DOHH2 (cell line): ENCODE data around the gene E2F6.

Experiments used
- H3F3A ChIP-seq: fragments of 200-600 bp; sonication (generic), shearing (Covaris generic); 2 replicates; pipeline ENCODE4 v1.6.0; 2016; ENCODE audit warnings: antibody characterized with exemption, mild to moderate bottlenecking; ENCODE audit not compliant: control insufficient read depth, insufficient read depth
- H3K27ac ChIP-seq: fragments of 200-600 bp; sonication (generic); 2 replicates; pipeline ENCODE4 v1.5.1; 2014; ENCODE audit warnings: low read depth, mild to moderate bottlenecking, low read length, moderate library complexity
- H3K27me3 ChIP-seq: fragments of 200-600 bp; sonication (generic); 2 replicates; pipeline ENCODE4 v1.6.1; 2014; ENCODE audit warnings: mild to moderate bottlenecking, low read length, mixed read lengths; ENCODE audit not compliant: control insufficient read depth
- H3K36me3 ChIP-seq: fragments of 200-600 bp; sonication (generic); 2 replicates; pipeline ENCODE4 v1.6.1; 2014; ENCODE audit warnings: mild to moderate bottlenecking, low read length, moderate library complexity, mixed read lengths; ENCODE audit not compliant: control insufficient read depth
- H3K4me1 ChIP-seq: fragments of 200-600 bp; sonication (generic); 2 replicates; pipeline ENCODE4 v1.6.1; 2014; ENCODE audit warnings: mild to moderate bottlenecking, low read length, mixed read lengths; ENCODE audit not compliant: control insufficient read depth
- H3K4me2 ChIP-seq: fragments of 200-600 bp; sonication (generic); 2 replicates; pipeline ENCODE4 v1.6.0; 2014; ENCODE audit warnings: mild to moderate bottlenecking, low read length, moderate library complexity
- H3K4me3 ChIP-seq: fragments of 200-600 bp; sonication (generic); 2 replicates; pipeline ENCODE4 v1.5.1; 2014; ENCODE audit warnings: mild to moderate bottlenecking, low read length, mixed read lengths
- H3K79me2 ChIP-seq: fragments of 200-600 bp; sonication (generic); 2 replicates; pipeline ENCODE4 v1.6.1; 2014; ENCODE audit warnings: mild to moderate bottlenecking, low read length, mixed read lengths; ENCODE audit not compliant: control insufficient read depth
- H3K9me2 ChIP-seq: fragments of 200-600 bp; sonication (generic); replicated peaks from 2 replicates; pipeline ENCODE4 v1.6.1; 2014; ENCODE audit warnings: mild to moderate bottlenecking, low read length, mixed read lengths; ENCODE audit not compliant: control insufficient read depth
- H3K9me3 ChIP-seq: fragments of 200-600 bp; sonication (generic); 2 replicates; pipeline ENCODE4 v1.6.1; 2014; ENCODE audit warnings: antibody characterized with exemption, low read length, mixed read lengths; ENCODE audit not compliant: control insufficient read depth, insufficient read depth
- H4K20me1 ChIP-seq: fragments of 200-600 bp; sonication (generic); 2 replicates; pipeline ENCODE4 v1.6.0; 2014; ENCODE audit warnings: low read depth, mild to moderate bottlenecking, antibody characterized with exemption, low read length, moderate library complexity; ENCODE audit not compliant: control insufficient read depth, insufficient read depth
- EZH2phosphoT487 ChIP-seq: fragments of 200-600 bp; sonication (generic); IDR thresholded peaks from 2 replicates; pipeline ENCODE4 v1.6.1; 2017; ENCODE audit warnings: borderline replicate concordance, mild to moderate bottlenecking, antibody characterized with exemption, low read length, moderate library complexity, mixed read lengths
- TF ChIP-seq, protein P1 (sequence below): fragments of 200-600 bp; sonication (generic); IDR thresholded peaks from one replicate; pipeline ENCODE4 v1.5.1; 2014; ENCODE audit warnings: antibody characterized with exemption, mild to moderate bottlenecking, low read depth, low read length; ENCODE audit not compliant: poor library complexity, severe bottlenecking

The E2F6 gene

DNA sequence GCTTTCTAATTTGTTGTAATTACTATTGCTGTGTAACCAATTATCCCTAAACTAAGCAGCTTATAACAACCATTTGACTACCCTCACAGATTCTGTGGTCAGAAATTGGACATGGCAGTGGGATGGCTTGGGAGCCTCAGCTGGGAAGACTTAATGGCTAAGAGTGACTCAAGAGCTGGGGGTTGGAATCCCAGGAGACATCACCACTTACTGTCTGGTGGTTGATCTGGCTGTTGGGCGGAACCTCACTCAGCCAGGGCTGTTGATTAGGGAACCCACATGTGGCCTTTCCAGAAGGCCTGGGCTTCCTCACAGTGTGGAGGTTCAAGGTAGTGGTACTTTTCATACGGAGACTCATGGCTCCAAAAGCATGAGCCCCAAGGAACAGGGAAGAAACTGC is 49.8 kb downstream of the E2F6 start:
- TF ChIP-seq EZH2phosphoT487: no peak
- TF ChIP-seq, protein P1, sequence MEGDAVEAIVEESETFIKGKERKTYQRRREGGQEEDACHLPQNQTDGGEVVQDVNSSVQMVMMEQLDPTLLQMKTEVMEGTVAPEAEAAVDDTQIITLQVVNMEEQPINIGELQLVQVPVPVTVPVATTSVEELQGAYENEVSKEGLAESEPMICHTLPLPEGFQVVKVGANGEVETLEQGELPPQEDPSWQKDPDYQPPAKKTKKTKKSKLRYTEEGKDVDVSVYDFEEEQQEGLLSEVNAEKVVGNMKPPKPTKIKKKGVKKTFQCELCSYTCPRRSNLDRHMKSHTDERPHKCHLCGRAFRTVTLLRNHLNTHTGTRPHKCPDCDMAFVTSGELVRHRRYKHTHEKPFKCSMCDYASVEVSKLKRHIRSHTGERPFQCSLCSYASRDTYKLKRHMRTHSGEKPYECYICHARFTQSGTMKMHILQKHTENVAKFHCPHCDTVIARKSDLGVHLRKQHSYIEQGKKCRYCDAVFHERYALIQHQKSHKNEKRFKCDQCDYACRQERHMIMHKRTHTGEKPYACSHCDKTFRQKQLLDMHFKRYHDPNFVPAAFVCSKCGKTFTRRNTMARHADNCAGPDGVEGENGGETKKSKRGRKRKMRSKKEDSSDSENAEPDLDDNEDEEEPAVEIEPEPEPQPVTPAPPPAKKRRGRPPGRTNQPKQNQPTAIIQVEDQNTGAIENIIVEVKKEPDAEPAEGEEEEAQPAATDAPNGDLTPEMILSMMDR: no peak
- Histone ChIP-seq H3K4me3 (no peak overlapping the region), H3K27ac (no peak overlapping the region), H3K27me3 (no peaks in the 10 kb centered on the region; the same call in 1 of the 2 replicates), H3K9me3 (peaks cover 17% of the 10 kb centered on the region; the same call in 1 of the 2 replicates), H3K36me3 (no peaks in the 10 kb centered on the region), H4K20me1 (no peaks in the 10 kb centered on the region), H3K4me1 (peaks cover 9% of the 10 kb centered on the region; the same call in 1 of the 2 replicates), H3K79me2 (no peaks in the 10 kb centered on the region), H3K4me2 (no peak overlapping the region), H3K9me2 (no peaks in the 10 kb centered on the region), H3F3A (no peaks in the 10 kb centered on the region)

GRCh38 chr2:11414372-11415124 is 51.4 kb downstream of the E2F6 start:
- H3K4me1 ChIP-seq: peaks cover 9% of the 10 kb centered on the region; the same call in 1 of the 2 replicates
- H3K27ac ChIP-seq: no peak overlapping the region
- H3K4me3 ChIP-seq: no peak overlapping the region
- H3K36me3 ChIP-seq: no peaks in the 10 kb centered on the region
- H3K79me2 ChIP-seq: no peaks in the 10 kb centered on the region
- no peak overlapping the region for H3K4me2 ChIP-seq
- H3K9me3 ChIP-seq: peaks cover 17% of the 10 kb centered on the region; the same call in 1 of the 2 replicates
- no peaks in the 10 kb centered on the region for H3K9me2 ChIP-seq
- no peaks in the 10 kb centered on the region for H3K27me3 ChIP-seq
- TF ChIP-seq, protein P1: no peak
- no peaks in the 10 kb centered on the region for H3F3A ChIP-seq
- H4K20me1 ChIP-seq: no peaks in the 10 kb centered on the region

GRCh38 chr2:11412449-11412810 is 53.5 kb downstream of the E2F6 start:
- TF ChIP-seq EZH2phosphoT487: no peak
- TF ChIP-seq, protein P1: no peak
- Histone ChIP-seq H3K27ac (no peak overlapping the region), H3K36me3 (no peaks in the 10 kb centered on the region), H3K4me1 (peaks cover 9% of the 10 kb centered on the region; the same call in 1 of the 2 replicates), H3K4me3 (peak overlapping the region; percentile 61; the same call in 1 of the 2 replicates), H4K20me1 (no peaks in the 10 kb centered on the region), H3K9me2 (no peaks in the 10 kb centered on the region), H3K4me2 (peak overlapping the region; percentile 47; the same call in 1 of the 2 replicates), H3K27me3 (no peaks in the 10 kb centered on the region), H3K79me2 (no peaks in the 10 kb centered on the region), H3K9me3 (peaks cover 7% of the 10 kb centered on the region; the same call in 1 of the 2 replicates), H3F3A (no peaks in the 10 kb centered on the region)
